Stimulated activated CD8-positive, alpha-beta memory T cell treated with anti-CD3 and anti-CD28 coated beads, Interleukin-2, amount 100 ng/mL, for 48 hours (primary cell): ENCODE data around the gene F2R.
"Not testable (repeated sequence)": the region's sequence is repeated elsewhere in the genome, so short reads cannot be mapped to it uniquely, and the experiment has no call there.

ENCODE experiments used
- DNase-seq, 2 donors: peaks; one replicate each; pipeline ENCODE4 v3.0.0-alpha.2; 2020; ENCODE audit warnings: low read depth in 2 of 2

F2R gene

GRCh38 chr5:76718880-76719279, 3.0 kb downstream of the F2R start:
- no peak for DNase-seq

GRCh38 chr5:76720988-76721569, 5.2 kb downstream of the F2R start:
- DNase-seq, result no peak

GRCh38 chr5:76723266-76723665, 7.3 kb downstream of the F2R start:
- DNase-seq, result no peak

GRCh38 chr5:76723906-76724305, 8.0 kb downstream of the F2R start:
- no peak for DNase-seq

GRCh38 chr5:76724871-76725270, 8.9 kb downstream of the F2R start:
- no peak for DNase-seq

GRCh38 chr5:76728965-76729364, 13.0 kb downstream of the F2R start:
- no peak for DNase-seq

GRCh38 chr5:76729373-76730290, 13.7 kb downstream of the F2R start:
- no peak for DNase-seq

GRCh38 chr5:76732405-76733048, 16.6 kb downstream of the F2R start:
- no peak for DNase-seq

GRCh38 chr5:76733049-76733417, 17.1 kb downstream of the F2R start:
- DNase-seq, result no peak

- DNase-seq, result no peak
Observed at GRCh38 chr5:76735762-76736545, 20.0 kb downstream of the F2R start.

GRCh38 chr5:76736679-76737556, 21.0 kb downstream of the F2R start:
- no peak for DNase-seq

- DNase-seq, result no peak
Observed at GRCh38 chr5:76737846-76738245, 21.9 kb downstream of the F2R start.

- not testable (repeated sequence) for DNase-seq
Observed at GRCh38 chr5:76741506-76741905, 25.6 kb downstream of the F2R start.

GRCh38 chr5:76742583-76742982, 26.7 kb downstream of the F2R start:
- DNase-seq, result no peak

GRCh38 chr5:76744632-76745031, 28.7 kb downstream of the F2R start:
- no peak for DNase-seq

GRCh38 chr5:76745670-76746069, 29.7 kb downstream of the F2R start:
- DNase-seq, result no peak

GRCh38 chr5:76746677-76747076, 30.8 kb downstream of the F2R start:
- DNase-seq, result no peak

GRCh38 chr5:76747706-76748105, 31.8 kb downstream of the F2R start:
- DNase-seq, result no peak

- DNase-seq, result no peak
Observed at GRCh38 chr5:76751291-76751690, 35.4 kb downstream of the F2R start.

GRCh38 chr5:76754668-76755078, 38.7 kb downstream of the F2R start:
- DNase-seq, result no peak
